H9 (cell line): ENCODE data around the gene FARP2. TPM values are rescaled to one million over a fixed set of nuclear protein-coding genes. Genes with fewer than 3 reads are reported as not detected.
A peak's percentile ranks its signal among the peaks of the same experiment; 100 is the strongest.

Experiments
- DNase-seq: peaks from one replicate; pipeline ENCODE4 v3.0.0-alpha.2; 2017
- H2AFZ ChIP-seq: one replicate; pipeline ENCODE4 v1.6.1; 2013; ENCODE audit warnings: mild to moderate bottlenecking, low read length, control low read depth, moderate library complexity
- H2AK5ac ChIP-seq: 2 replicates; pipeline ENCODE4 v1.6.1; 2013; ENCODE audit warnings: low read length, control low read depth, mixed read lengths; ENCODE audit not compliant: insufficient read length
- H2BK120ac ChIP-seq: one replicate; pipeline ENCODE4 v1.6.1; 2013; ENCODE audit warnings: low read depth, mild to moderate bottlenecking, low read length, control low read depth, inconsistent platforms; ENCODE audit not compliant: poor library complexity, severe bottlenecking
- H2BK12ac ChIP-seq: 2 replicates; pipeline ENCODE4 v1.6.1; 2013; ENCODE audit warnings: low read length, control low read depth, mixed read lengths, low read depth; ENCODE audit not compliant: insufficient read length
- H2BK15ac ChIP-seq: 2 replicates; pipeline ENCODE4 v1.6.1; 2013; ENCODE audit warnings: low read depth, low read length, control low read depth
- H2BK20ac ChIP-seq: one replicate; pipeline ENCODE4 v1.6.1; 2013; ENCODE audit warnings: low read depth, mild to moderate bottlenecking, low read length, control low read depth, inconsistent platforms; ENCODE audit not compliant: poor library complexity, severe bottlenecking
- H2BK5ac ChIP-seq: 2 replicates; pipeline ENCODE4 v1.6.1; 2013; ENCODE audit warnings: low read length, control low read depth, mixed read lengths; ENCODE audit not compliant: insufficient read length
- H3K14ac ChIP-seq: 2 replicates; pipeline ENCODE4 v1.6.1; 2013; ENCODE audit warnings: low read length, control low read depth; ENCODE audit not compliant: insufficient read depth
- H3K18ac ChIP-seq: 2 replicates; pipeline ENCODE4 v1.6.1; 2013; ENCODE audit warnings: low read depth, mild to moderate bottlenecking, mixed read lengths, low read length, control low read depth; ENCODE audit not compliant: insufficient read length
- H3K23ac ChIP-seq: 2 replicates; pipeline ENCODE4 v1.6.1; 2013; ENCODE audit warnings: low read length, control low read depth, mixed read lengths, low read depth; ENCODE audit not compliant: insufficient read length
- H3K23me2 ChIP-seq: 2 replicates; pipeline ENCODE4 v1.6.1; 2013; ENCODE audit warnings: low read depth, mild to moderate bottlenecking, mixed read lengths, low read length, control low read depth; ENCODE audit not compliant: insufficient read length, poor library complexity, severe bottlenecking
- H3K27ac ChIP-seq: 2 replicates; pipeline ENCODE4 v1.5.1; 2013; ENCODE audit warnings: low read length, control low read depth, mixed read lengths, low read depth; ENCODE audit not compliant: insufficient read length
- H3K27me3 ChIP-seq: 2 replicates; pipeline ENCODE4 v1.6.1; 2013; ENCODE audit warnings: low read length, control low read depth, inconsistent platforms; ENCODE audit not compliant: insufficient read depth
- H3K4ac ChIP-seq: 2 replicates; pipeline ENCODE4 v1.6.1; 2013; ENCODE audit warnings: low read depth, mild to moderate bottlenecking, control low read depth, inconsistent platforms, low read length, moderate library complexity
- H3K4me1 ChIP-seq: 2 replicates; pipeline ENCODE4 v1.6.1; 2013; ENCODE audit warnings: low read length, control low read depth, inconsistent platforms; ENCODE audit not compliant: insufficient read depth
- H3K4me2 ChIP-seq: 2 replicates; pipeline ENCODE4 v1.6.1; 2013; ENCODE audit warnings: low read length, control low read depth, mixed read lengths; ENCODE audit not compliant: insufficient read length, insufficient read depth
- H3K56ac ChIP-seq: 2 replicates; pipeline ENCODE4 v1.6.1; 2013; ENCODE audit warnings: low read depth, mild to moderate bottlenecking, mixed read lengths, low read length, control low read depth; ENCODE audit not compliant: insufficient read length
- H3K79me1 ChIP-seq: 2 replicates; pipeline ENCODE4 v1.6.1; 2013; ENCODE audit warnings: low read depth, mild to moderate bottlenecking, moderate library complexity, low read length, control low read depth, inconsistent platforms; ENCODE audit not compliant: insufficient read depth, poor library complexity, severe bottlenecking
- H3K79me2 ChIP-seq: 2 replicates; pipeline ENCODE4 v1.6.1; 2013; ENCODE audit warnings: low read length, control low read depth, inconsistent platforms; ENCODE audit not compliant: insufficient read depth
- H3K9ac ChIP-seq: 2 replicates; pipeline ENCODE4 v1.6.1; 2013; ENCODE audit warnings: low read length, control low read depth, mixed read lengths; ENCODE audit not compliant: insufficient read length; ENCODE audit errors: extremely low read depth
- H3K9me3 ChIP-seq: one replicate; pipeline ENCODE4 v1.6.1; 2013; ENCODE audit warnings: low read depth, low read length, inconsistent platforms; ENCODE audit not compliant: control insufficient read depth
- H3T11ph ChIP-seq: one replicate; pipeline ENCODE4 v1.6.1; 2013; ENCODE audit warnings: mild to moderate bottlenecking, low read length, control low read depth, inconsistent platforms
- H4K20me1 ChIP-seq: one replicate; pipeline ENCODE4 v1.6.1; 2013; ENCODE audit not compliant: control insufficient read depth, insufficient read length, insufficient read depth
- H4K5ac ChIP-seq: 2 replicates; pipeline ENCODE4 v1.6.1; 2013; ENCODE audit warnings: low read depth, mild to moderate bottlenecking, mixed read lengths, low read length, control low read depth; ENCODE audit not compliant: insufficient read length
- H4K8ac ChIP-seq: replicated peaks from 2 replicates; pipeline ENCODE4 v1.6.1; 2013; ENCODE audit warnings: low read length, control low read depth, mixed read lengths, low read depth; ENCODE audit not compliant: insufficient read length
- H4K91ac ChIP-seq: 2 replicates; pipeline ENCODE4 v1.6.1; 2013; ENCODE audit warnings: low read depth, mild to moderate bottlenecking, moderate library complexity, mixed read lengths, low read length, control low read depth; ENCODE audit not compliant: insufficient read length
- H3K27ac Mint-ChIP-seq, 3 experiments: 2 replicates in 2 of 3; 3 replicates in 1 of 3; pipeline ENCODE4 v1.8.0; 2020 to 2021; ENCODE audit warnings: mixed read lengths in 3 of 3, mild to moderate bottlenecking in 1 of 3, moderate library complexity in 1 of 3
- H3K27me3 Mint-ChIP-seq: 2 replicates; pipeline ENCODE4 v1.8.0; 2021; ENCODE audit warnings: low read depth, mild to moderate bottlenecking, moderate library complexity, mixed read lengths
- H3K36me3 Mint-ChIP-seq, 3 experiments: 2 replicates in 2 of 3; 3 replicates in 1 of 3; pipeline ENCODE4 v1.8.0; 2020 to 2021; ENCODE audit warnings: low read depth in 3 of 3, mixed read lengths in 3 of 3; ENCODE audit not compliant: insufficient read depth in 1 of 3
- H3K4me1 Mint-ChIP-seq, 2 experiments: 2 replicates each; pipeline ENCODE4 v1.8.0; 2020; ENCODE audit warnings: mixed read lengths in 2 of 2
- H3K4me3 Mint-ChIP-seq, 2 experiments: 2 replicates in 1 of 2; 3 replicates in 1 of 2; pipeline ENCODE4 v1.8.0; 2020 to 2021; ENCODE audit warnings: mild to moderate bottlenecking in 2 of 2, mixed read lengths in 2 of 2, moderate library complexity in 1 of 2
- H3K9me3 Mint-ChIP-seq, 2 experiments: 2 replicates in 1 of 2; 3 replicates in 1 of 2; pipeline ENCODE4 v1.8.0; 2020; ENCODE audit warnings: mild to moderate bottlenecking in 2 of 2, mixed read lengths in 2 of 2, moderate library complexity in 1 of 2
- WGBS: extraction: QIAGEN DNeasy Blood & Tissue Kit; methylation state at CpG from one replicate; pipeline ENCODE4 v1.1.7; 2013; ENCODE audit warnings: missing lambda C conversion rate, low lambda C conversion rate, mixed read lengths; ENCODE audit not compliant: insufficient read length; ENCODE audit errors: extremely low coverage; 5-methylcytosine and 5-hydroxymethylcytosine counted together
- total RNA-seq: library from RNA; stranded (reverse); gene quantifications from 2 replicates; pipeline ENCODE4 v1.2.1, GENCODE V29; 2021
- TF ChIP-seq, protein P1 (sequence below): fragments of 200-600 bp; sonication (generic); conservative IDR thresholded peaks from 3 replicates; pipeline ENCODE4 v1.8.0; 2021; ENCODE audit warnings: antibody characterized with exemption, mild to moderate bottlenecking

Gene FARP2
- total RNA-seq, 1 experiment from 2014 or later = 33.9 TPM

- H3K4me3 Mint-ChIP-seq = peak overlapping the region in 1 of 2 experiments; percentile 8; a peak in 1 of 5 replicates
- Histone ChIP-seq H3K4me2 (no peak overlapping the region), H3K27me3 (no peaks in the 10 kb centered on the region), H3K4me1 (0 out of 2 replicates have a peak, but pooled peaks cover 2% of the 10 kb centered on the region), H2BK20ac (no peak overlapping the region), H2BK15ac (no peak overlapping the region), H3T11ph (no peak overlapping the region), H3K23me2 (no peaks in the 10 kb centered on the region), H3K27ac (no peak overlapping the region), H3K56ac (no peak overlapping the region), H4K91ac (no peak overlapping the region), H2AK5ac (no peak overlapping the region), H4K8ac (no peak overlapping the region), H3K23ac (no peak overlapping the region), H3K18ac (no peak overlapping the region), H2BK5ac (no peak overlapping the region), H2BK12ac (no peak overlapping the region), H4K20me1 (no peaks in the 10 kb centered on the region), H4K5ac (no peak overlapping the region), H3K4ac (no peak overlapping the region), H3K9ac (no peak overlapping the region), H3K79me1 (peaks cover 3% of the 10 kb centered on the region), H3K14ac (no peak overlapping the region), H2AFZ (no peak overlapping the region), H2BK120ac (no peak overlapping the region), H3K79me2 (peaks cover 57% of the 10 kb centered on the region), H3K9me3 (no peaks in the 10 kb centered on the region)
- H3K27ac Mint-ChIP-seq = peak overlapping the region in 2 of 3 experiments; percentile 7 to 29; a peak in 3 of 7 replicates
- no peak for DNase-seq
- peaks cover 43 to 48% of the 10 kb centered on the region in 2 experiments for H3K4me1 Mint-ChIP-seq
- WGBS = no CpG with 5 or more reads among the region's 13 CpGs
- H3K36me3 Mint-ChIP-seq = no peaks in the 10 kb centered on the region; a peak in 1 of 7 replicates
- TF ChIP-seq, protein P1, sequence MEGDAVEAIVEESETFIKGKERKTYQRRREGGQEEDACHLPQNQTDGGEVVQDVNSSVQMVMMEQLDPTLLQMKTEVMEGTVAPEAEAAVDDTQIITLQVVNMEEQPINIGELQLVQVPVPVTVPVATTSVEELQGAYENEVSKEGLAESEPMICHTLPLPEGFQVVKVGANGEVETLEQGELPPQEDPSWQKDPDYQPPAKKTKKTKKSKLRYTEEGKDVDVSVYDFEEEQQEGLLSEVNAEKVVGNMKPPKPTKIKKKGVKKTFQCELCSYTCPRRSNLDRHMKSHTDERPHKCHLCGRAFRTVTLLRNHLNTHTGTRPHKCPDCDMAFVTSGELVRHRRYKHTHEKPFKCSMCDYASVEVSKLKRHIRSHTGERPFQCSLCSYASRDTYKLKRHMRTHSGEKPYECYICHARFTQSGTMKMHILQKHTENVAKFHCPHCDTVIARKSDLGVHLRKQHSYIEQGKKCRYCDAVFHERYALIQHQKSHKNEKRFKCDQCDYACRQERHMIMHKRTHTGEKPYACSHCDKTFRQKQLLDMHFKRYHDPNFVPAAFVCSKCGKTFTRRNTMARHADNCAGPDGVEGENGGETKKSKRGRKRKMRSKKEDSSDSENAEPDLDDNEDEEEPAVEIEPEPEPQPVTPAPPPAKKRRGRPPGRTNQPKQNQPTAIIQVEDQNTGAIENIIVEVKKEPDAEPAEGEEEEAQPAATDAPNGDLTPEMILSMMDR = no peak
- H3K9me3 Mint-ChIP-seq = no peaks in the 10 kb centered on the region; a peak in 1 of 5 replicates
- H3K27me3 Mint-ChIP-seq = no peaks in the 10 kb centered on the region
These were observed 45.0 kb upstream of the FARP2 start for GRCh38 chr2:241310917-241311566.
